Measurements from ENCODE around the gene SUGT1.
"Not testable (repeated sequence)": the region's sequence is repeated elsewhere in the genome, so short reads cannot be mapped to it uniquely, and the experiment has no call there.

Gene SUGT1

GRCh38 chr13:52617070-52618060, 35.3 kb upstream of the SUGT1 start:
- TF ChIP-seq, protein P1, sequence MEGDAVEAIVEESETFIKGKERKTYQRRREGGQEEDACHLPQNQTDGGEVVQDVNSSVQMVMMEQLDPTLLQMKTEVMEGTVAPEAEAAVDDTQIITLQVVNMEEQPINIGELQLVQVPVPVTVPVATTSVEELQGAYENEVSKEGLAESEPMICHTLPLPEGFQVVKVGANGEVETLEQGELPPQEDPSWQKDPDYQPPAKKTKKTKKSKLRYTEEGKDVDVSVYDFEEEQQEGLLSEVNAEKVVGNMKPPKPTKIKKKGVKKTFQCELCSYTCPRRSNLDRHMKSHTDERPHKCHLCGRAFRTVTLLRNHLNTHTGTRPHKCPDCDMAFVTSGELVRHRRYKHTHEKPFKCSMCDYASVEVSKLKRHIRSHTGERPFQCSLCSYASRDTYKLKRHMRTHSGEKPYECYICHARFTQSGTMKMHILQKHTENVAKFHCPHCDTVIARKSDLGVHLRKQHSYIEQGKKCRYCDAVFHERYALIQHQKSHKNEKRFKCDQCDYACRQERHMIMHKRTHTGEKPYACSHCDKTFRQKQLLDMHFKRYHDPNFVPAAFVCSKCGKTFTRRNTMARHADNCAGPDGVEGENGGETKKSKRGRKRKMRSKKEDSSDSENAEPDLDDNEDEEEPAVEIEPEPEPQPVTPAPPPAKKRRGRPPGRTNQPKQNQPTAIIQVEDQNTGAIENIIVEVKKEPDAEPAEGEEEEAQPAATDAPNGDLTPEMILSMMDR (IDR thresholded peaks at IDR 0.05; ENCODE audit: control insufficient read depth, extremely low read depth, insufficient read depth), result no peak
- DNase-seq (ENCODE audit: low read depth), result peak; percentile 45
- peak overlapping the region; percentile 66 for H3K4me3 ChIP-seq (ENCODE audit: low read depth, low read length)

DNA sequence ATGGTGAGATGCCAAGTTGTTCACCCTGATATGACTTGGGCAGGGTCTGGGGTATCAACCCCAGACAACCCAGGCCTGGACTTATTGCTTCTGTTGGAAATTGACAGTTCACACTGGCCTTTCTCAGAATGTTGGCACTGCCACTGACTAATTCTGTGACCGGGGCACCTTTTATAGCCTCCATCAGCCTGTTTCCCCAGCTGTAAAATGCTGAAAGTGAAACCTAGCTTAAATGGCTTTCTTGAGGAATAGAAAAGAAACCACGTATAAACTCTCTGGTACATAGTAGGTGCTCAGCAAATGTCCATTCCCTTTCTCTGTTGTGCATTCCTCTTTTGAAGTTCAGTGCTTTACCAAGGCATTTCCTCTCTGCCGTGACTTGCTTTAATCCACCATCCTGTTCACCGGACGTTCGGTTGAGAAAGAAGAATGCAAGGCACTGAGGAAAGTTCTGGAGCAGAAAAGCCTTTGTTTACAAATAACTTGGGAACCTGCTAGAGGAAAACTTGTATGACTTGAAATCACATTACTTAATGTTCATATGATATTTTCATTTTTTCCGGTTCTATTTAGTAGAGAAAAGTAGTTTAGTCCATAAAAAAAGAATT, 21.4 kb upstream of the SUGT1 start:
- not testable (repeated sequence) for H3K4me3 ChIP-seq (ENCODE audit: low read depth, low read length); DNase-seq (ENCODE audit: low read depth)

DNA sequence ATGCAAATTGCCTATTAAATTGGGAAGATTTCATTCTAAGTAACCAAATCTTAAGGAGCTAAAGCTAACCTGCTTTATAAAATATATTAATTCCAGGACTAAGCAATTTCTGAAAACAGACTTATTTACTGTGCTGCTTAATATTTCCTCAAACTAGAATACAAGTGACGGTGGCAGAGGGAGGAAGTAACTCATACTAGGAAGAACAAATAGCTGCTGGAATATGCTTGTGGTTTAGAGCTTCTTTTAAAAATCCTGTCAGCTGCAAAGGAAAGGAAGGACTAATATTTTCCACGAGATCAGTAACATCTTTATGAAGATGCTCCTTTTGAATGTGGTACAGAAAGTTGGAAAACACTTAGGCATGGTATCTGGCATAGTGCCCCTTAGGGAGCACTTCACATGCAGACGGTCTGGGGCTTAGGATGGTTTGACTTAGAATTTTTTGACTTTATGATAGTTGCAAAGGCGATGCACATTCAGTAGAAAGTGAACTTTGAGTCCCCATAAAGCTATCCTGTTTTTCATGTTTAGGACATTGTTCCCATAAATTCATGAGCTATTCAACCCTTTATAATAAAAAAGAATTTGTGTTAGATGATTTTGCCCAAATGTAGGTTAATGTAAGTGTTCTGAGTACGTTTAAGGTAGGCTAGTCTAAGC, 13.8 kb upstream of the SUGT1 start:
- TF ChIP-seq, protein P1 (IDR thresholded peaks at IDR 0.05; ENCODE audit: control insufficient read depth, extremely low read depth, insufficient read depth), result no peak
- H3K4me3 ChIP-seq (ENCODE audit: low read depth, low read length), result no peak overlapping the region
- no peak for DNase-seq (ENCODE audit: low read depth)

DNA sequence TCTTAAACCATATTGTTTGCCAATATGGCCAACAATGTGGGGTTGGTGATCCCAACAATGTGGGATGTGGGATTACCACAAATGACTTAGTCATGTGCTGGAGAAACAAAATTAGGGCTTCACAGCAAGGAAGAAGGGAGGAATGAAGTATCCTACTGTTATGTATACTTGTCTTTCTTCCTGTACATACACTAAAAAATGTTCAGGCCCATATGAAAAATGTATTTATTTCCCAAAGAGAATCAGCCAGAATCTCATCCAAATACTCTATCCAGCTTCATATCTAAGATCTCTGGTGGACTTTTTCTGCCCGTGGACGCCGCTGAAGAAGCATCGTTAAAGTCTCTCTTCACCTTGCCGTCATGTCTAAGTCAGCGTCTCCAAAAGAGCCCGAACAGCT, 10.5 kb upstream of the SUGT1 start, which contains the start of gene HNRNPA1L2:
TSS of gene HNRNPA1L2 (plus strand) at position 301 of the 400 bp plus-strand sequence. CDS start at position 363, 62 bp downstream.
- TF ChIP-seq, protein P1 (IDR thresholded peaks at IDR 0.05; ENCODE audit: control insufficient read depth, extremely low read depth, insufficient read depth), result no peak
- no peak within 1 kb of the TSS for H3K4me3 ChIP-seq (ENCODE audit: low read depth, low read length)
- DNase-seq (ENCODE audit: low read depth), result no peak

DNA sequence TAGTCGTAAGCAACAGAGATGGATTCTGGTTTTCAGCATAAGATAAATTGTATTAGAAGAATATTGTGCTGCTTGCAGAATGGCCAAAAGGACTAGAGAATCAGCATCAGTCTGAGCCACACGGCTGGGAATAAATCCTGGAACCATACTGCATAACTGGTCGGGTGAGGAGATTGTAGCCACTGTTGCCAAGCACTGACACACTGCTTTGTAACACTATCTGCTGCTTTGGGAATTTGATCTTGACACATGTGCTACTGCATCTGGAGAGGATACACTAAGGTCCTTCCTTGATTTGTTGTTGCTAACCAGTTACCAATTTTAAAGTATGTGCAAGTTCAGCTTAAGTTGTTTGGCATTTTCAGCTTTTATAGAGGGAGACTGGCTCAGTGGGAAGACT, 8.5 kb upstream of the SUGT1 start:
- H3K4me3 ChIP-seq (ENCODE audit: low read depth, low read length), result no peak overlapping the region
- DNase-seq (ENCODE audit: low read depth), result no peak
- TF ChIP-seq, protein P1 (IDR thresholded peaks at IDR 0.05; ENCODE audit: control insufficient read depth, extremely low read depth, insufficient read depth), result no peak

- no peak overlapping the region for H3K4me3 ChIP-seq (ENCODE audit: low read depth, low read length)
- TF ChIP-seq, protein P1 (IDR thresholded peaks at IDR 0.05; ENCODE audit: control insufficient read depth, extremely low read depth, insufficient read depth), result no peak
- no peak for DNase-seq (ENCODE audit: low read depth)
Measured at GRCh38 chr13:52646967-52647366, 5.7 kb upstream of the SUGT1 start.

DNA sequence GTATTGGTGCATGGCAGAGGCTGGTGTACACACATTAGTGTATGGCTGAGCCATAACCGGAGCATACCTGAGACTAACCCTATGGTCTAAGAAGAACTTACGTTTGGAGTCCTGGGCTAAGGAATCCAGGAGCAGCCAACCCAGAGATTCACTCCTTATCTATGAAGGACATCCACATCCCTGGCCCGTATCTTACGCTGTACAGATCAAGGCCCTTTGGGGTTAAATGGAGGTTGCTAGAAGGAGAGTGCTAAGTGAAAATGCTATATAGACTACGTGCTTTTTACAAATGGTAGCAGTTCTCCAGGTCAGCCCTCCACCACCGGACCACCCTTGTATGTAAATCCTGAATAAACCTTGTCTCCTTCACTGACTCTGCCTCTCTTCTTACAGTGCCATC, 1.9 kb upstream of the SUGT1 start:
- no peak for DNase-seq (ENCODE audit: low read depth)
- H3K4me3 ChIP-seq (ENCODE audit: low read depth, low read length), result peak overlapping the region; percentile 91
- TF ChIP-seq, protein P1 (IDR thresholded peaks at IDR 0.05; ENCODE audit: control insufficient read depth, extremely low read depth, insufficient read depth), result no peak
